Adrenal gland (tissue), 5 donors: ENCODE results near the gene FAM111B.

Experiments
- POLR2A ChIP-seq, 2 donors: fragments of 450-650 bp; IDR thresholded peaks; one replicate each; pipeline ENCODE4 v1.6.1; 2017; ENCODE audit warnings: antibody characterized with exemption in 2 of 2, mild to moderate bottlenecking in 2 of 2, moderate library complexity in 1 of 2
- TF ChIP-seq, protein P1 (sequence below), 6 experiments: fragments of 450-650 bp in 4 of 6; fragments of 200-600 bp in 2 of 6; sonication (generic) in 1 of 6; IDR thresholded peaks; 1 replicate in 5 of 6; 2 replicates in 1 of 6; pipeline versions ENCODE4 v1.5.1 to v1.8.0; 2016 to 2021; ENCODE audit warnings: antibody characterized with exemption in 6 of 6, mild to moderate bottlenecking in 2 of 6, moderate library complexity in 1 of 6
- donor health status: DM: no; HTN: no; CAD: no.

GRCh38 chr11:59173080-59173963 lies 66.3 kb downstream of the FAM111B start:
- no peak for TF ChIP-seq POLR2A (IDR thresholded peaks at IDR 0.05)
- TF ChIP-seq, protein P1, sequence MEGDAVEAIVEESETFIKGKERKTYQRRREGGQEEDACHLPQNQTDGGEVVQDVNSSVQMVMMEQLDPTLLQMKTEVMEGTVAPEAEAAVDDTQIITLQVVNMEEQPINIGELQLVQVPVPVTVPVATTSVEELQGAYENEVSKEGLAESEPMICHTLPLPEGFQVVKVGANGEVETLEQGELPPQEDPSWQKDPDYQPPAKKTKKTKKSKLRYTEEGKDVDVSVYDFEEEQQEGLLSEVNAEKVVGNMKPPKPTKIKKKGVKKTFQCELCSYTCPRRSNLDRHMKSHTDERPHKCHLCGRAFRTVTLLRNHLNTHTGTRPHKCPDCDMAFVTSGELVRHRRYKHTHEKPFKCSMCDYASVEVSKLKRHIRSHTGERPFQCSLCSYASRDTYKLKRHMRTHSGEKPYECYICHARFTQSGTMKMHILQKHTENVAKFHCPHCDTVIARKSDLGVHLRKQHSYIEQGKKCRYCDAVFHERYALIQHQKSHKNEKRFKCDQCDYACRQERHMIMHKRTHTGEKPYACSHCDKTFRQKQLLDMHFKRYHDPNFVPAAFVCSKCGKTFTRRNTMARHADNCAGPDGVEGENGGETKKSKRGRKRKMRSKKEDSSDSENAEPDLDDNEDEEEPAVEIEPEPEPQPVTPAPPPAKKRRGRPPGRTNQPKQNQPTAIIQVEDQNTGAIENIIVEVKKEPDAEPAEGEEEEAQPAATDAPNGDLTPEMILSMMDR (IDR thresholded peaks at IDR 0.05): no peak
